ENCODE measurements around the gene CAB39. TPM values are rescaled to one million over a fixed set of nuclear protein-coding genes. Genes with fewer than 3 reads are reported as not detected.

The CAB39 gene
- 55.6 and 72.2 TPM in 2 replicates for total RNA-seq

GRCh38 chr2:230712443-230713330 is at the start of gene CAB39:
CAB39 (plus strand) TSS chr2:230712842; CDS start chr2:230760002, 47,160 bp downstream.

GRCh38 chr2:230864605-230865306 is 152.1 kb downstream of the CAB39 start, which contains the start of gene ITM2C:
ITM2C (plus strand) TSS chr2:230864942; CDS start chr2:230865026, 84 bp downstream.

Other genes starting within 250 kb of the CAB39 start
- 37.5 and 89.8 TPM in 2 replicates for gene ITM2C, start 152.1 kb downstream of the CAB39 start, total RNA-seq
- not detected in 2 replicates for gene GPR55, start 212.4 kb downstream of the CAB39 start, total RNA-seq

Measured in dermis lymphatic vessel endothelial cell (primary cell).